ENCODE results near the gene CD6. TPM values are rescaled to one million over a fixed set of nuclear protein-coding genes. Genes with fewer than 3 reads are reported as not detected.

The CD6 gene
- total RNA-seq, 1 experiment from 2014 or later: 1.4 TPM

GRCh38 chr11:60996381-60997138 lies 25.1 kb downstream of the CD6 start:
- Histone ChIP-seq H3K9me2 (ENCODE audit: insufficient read depth) (no peaks in the 10 kb centered on the region), H3K27ac (ENCODE audit: low read depth, low read length) (no peak overlapping the region), H3K36me3 (ENCODE audit: control insufficient read depth in 1 of 2, insufficient read depth in 2 of 2, low read length in 2 of 2) (no peaks in the 10 kb centered on the region), H3K4me1 (ENCODE audit: control insufficient read depth in 1 of 2, insufficient read depth in 2 of 2, low read length in 2 of 2) (peaks cover 3 to 11% of the 10 kb centered on the region in 2 experiments; a peak in 2 of 4 replicates), H3K27me3 (ENCODE audit: insufficient read depth, low read length) (peaks cover 11% of the 10 kb centered on the region), H3K4me3 (replicated peaks in 1 of 2; ENCODE audit: low read depth in 1 of 2, low read length in 2 of 2) (no peak overlapping the region), H3K4me2 (ENCODE audit: low read length) (peak overlapping the region; percentile 27), H4K20me1 (ENCODE audit: insufficient read depth) (no peaks in the 10 kb centered on the region), H3K9ac (ENCODE audit: low read length) (no peak overlapping the region), H3K9me3 (ENCODE audit: control insufficient read depth in 1 of 2, insufficient read depth in 1 of 2, low read depth in 1 of 2, low read length in 2 of 2) (no peaks in the 10 kb centered on the region), H2AFZ (ENCODE audit: low read depth, low read length, poor library complexity, severe bottlenecking) (no peak overlapping the region), H3K79me2 (ENCODE audit: insufficient read depth, low read length) (no peaks in the 10 kb centered on the region)
- no peak for TF ChIP-seq POLR2A (IDR thresholded peaks at IDR 0.05; ENCODE audit: borderline replicate concordance, extremely low read depth, insufficient read depth, insufficient read length)
- peak; percentile 15 for TF ChIP-seq TCF7L2 (IDR thresholded peaks at IDR 0.05; ENCODE audit: borderline replicate concordance, extremely low read depth, insufficient read depth, insufficient read length)
- TF ChIP-seq SRF (IDR thresholded peaks at IDR 0.05; ENCODE audit: low read depth): peak; percentile 25; the same call in 1 of the 2 replicates
- TF ChIP-seq CEBPB (IDR thresholded peaks at IDR 0.05; ENCODE audit: low read depth): no peak
- ChIA-PET CTCF (interaction anchor here (0.7 kb wide), 1 partner anchor 9 kb away, joined by 3 read pairs; no protein-coding TSS in a partner anchor), RAD21 (ENCODE audit: low non-redundant PET in 1 of 2, low total read pairs in 2 of 2, uncharacterized antibody in 2 of 2, unreplicated experiment in 2 of 2) (no interaction called here), POLR2A (no interaction called here)
- DNase-seq (ENCODE audit: low read depth, low spot score) (no peak), ATAC-seq (peak; percentile 52; the same call in 1 of the 2 replicates)
- no TSS peak for BruUV-seq (replicated peaks)
- intact Hi-C loops (cut with micrococcal nuclease): no loop called here

GRCh38 chr11:61000426-61000825 lies 28.9 kb downstream of the CD6 start:
- DNase-seq (ENCODE audit: low read depth, low spot score): no peak
- ChIA-PET RAD21 (ENCODE audit: low non-redundant PET in 1 of 2, low total read pairs in 2 of 2, uncharacterized antibody in 2 of 2, unreplicated experiment in 2 of 2) (no interaction called here), CTCF (no interaction called here), POLR2A (no interaction called here)
- H3K36me3 ChIP-seq (ENCODE audit: control insufficient read depth in 1 of 2, insufficient read depth in 2 of 2, low read length in 2 of 2): no peaks in the 10 kb centered on the region
- TF ChIP-seq ZNF274 (IDR thresholded peaks at IDR 0.05; ENCODE audit: low read depth, low read length) (no peak), SIN3A (IDR thresholded peaks at IDR 0.05; ENCODE audit: low read depth) (no peak), JUND (IDR thresholded peaks at IDR 0.05) (no peak), SRF (IDR thresholded peaks at IDR 0.05; ENCODE audit: low read depth) (no peak), SP1 (IDR thresholded peaks at IDR 0.05; ENCODE audit: low read depth) (no peak), RAD21 (IDR thresholded peaks at IDR 0.05; ENCODE audit: low read depth) (no peak), TCF7L2 (IDR thresholded peaks at IDR 0.05; ENCODE audit: borderline replicate concordance, extremely low read depth, insufficient read depth, insufficient read length) (no peak), ELF1 (IDR thresholded peaks at IDR 0.05; ENCODE audit: borderline replicate concordance, low read depth) (no peak), EZH2 (IDR thresholded peaks at IDR 0.05) (no peak), ZFX (IDR thresholded peaks at IDR 0.05) (no peak), POLR2AphosphoS5 (IDR thresholded peaks at IDR 0.05; ENCODE audit: low read depth, low read length) (no peak), CEBPB (IDR thresholded peaks at IDR 0.05; ENCODE audit: low read depth) (no peak)
- H3K4me3 ChIP-seq (replicated peaks in 1 of 2; ENCODE audit: low read depth in 1 of 2, low read length in 2 of 2): no peak overlapping the region
- H3K9ac ChIP-seq (ENCODE audit: low read length): no peak overlapping the region
- H3K27ac ChIP-seq (ENCODE audit: low read depth, low read length): no peak overlapping the region
- intact Hi-C loops (cut with micrococcal nuclease): no loop called here
- peaks cover 3 to 11% of the 10 kb centered on the region in 2 experiments; a peak in 2 of 4 replicates for H3K4me1 ChIP-seq (ENCODE audit: control insufficient read depth in 1 of 2, insufficient read depth in 2 of 2, low read length in 2 of 2)
- H3K9me2 ChIP-seq (ENCODE audit: insufficient read depth): no peaks in the 10 kb centered on the region
- no peak overlapping the region for H3K4me2 ChIP-seq (ENCODE audit: low read length)
- no peaks in the 10 kb centered on the region for H3K79me2 ChIP-seq (ENCODE audit: insufficient read depth, low read length)
- H2AFZ ChIP-seq (ENCODE audit: low read depth, low read length, poor library complexity, severe bottlenecking): no peak overlapping the region
- no TSS peak for BruUV-seq (replicated peaks)
- H3K27me3 ChIP-seq (ENCODE audit: insufficient read depth, low read length): peaks cover 3% of the 10 kb centered on the region; the same call in 1 of the 2 replicates
- H4K20me1 ChIP-seq (ENCODE audit: insufficient read depth): no peaks in the 10 kb centered on the region
- no peak for ATAC-seq
- H3K9me3 ChIP-seq (ENCODE audit: control insufficient read depth in 1 of 2, insufficient read depth in 1 of 2, low read depth in 1 of 2, low read length in 2 of 2): no peaks in the 10 kb centered on the region

Measured in HCT116 (cell line).